HG03565 (cell line): Measurements from ENCODE around the gene SCNN1B.
"Not testable (repeated sequence)": the region's sequence is repeated elsewhere in the genome, so short reads cannot be mapped to it uniquely, and the experiment has no call there.

Source experiments
- ATAC-seq: cut with Tn5 transposase; IDR thresholded peaks from one replicate; pipeline ENCODE4 v1.9.1; 2021; ENCODE audit warnings: mild to moderate bottlenecking, moderate library complexity; ENCODE audit not compliant: unreplicated experiment

The SCNN1B gene

DNA sequence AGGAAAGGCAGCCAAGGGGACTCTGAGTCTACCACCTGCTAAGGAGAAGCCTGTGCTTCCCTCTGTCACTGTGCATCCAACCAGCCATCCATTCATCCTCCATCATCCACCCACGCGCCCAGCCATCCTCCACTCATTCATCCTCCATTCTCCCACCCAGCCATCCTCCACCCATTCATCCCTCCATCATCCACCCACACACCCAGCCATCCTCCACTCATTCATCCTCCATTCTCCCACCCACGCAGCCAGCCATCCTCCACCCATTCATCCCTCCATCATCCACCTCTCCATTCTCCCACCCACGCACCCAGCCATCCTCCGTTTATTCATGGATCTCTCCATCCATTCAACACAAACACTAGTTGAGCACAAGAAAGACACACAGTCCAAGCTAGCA lies 76.8 kb downstream of the SCNN1B start:
- no peak for ATAC-seq

DNA sequence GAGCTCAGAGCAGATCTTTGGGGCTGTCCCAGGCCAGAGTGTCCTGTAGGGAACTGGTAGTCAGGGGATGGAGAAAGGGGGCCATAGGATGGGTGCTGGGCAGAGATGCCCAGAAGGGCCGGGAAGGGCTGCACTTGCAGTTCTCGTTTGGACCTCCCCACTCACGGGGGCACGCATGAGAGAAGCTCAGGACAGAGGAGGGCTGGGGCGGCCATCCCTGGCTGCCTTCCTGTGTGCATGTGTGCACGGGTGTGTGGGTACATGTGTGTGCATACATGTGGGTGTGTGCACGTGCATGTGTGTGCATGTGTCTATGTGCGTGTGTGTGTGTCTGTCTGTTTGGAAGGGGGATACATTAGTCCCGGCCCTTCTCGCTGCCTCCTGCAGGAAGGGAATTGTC lies 77.6 kb downstream of the SCNN1B start:
- ATAC-seq: no peak

DNA sequence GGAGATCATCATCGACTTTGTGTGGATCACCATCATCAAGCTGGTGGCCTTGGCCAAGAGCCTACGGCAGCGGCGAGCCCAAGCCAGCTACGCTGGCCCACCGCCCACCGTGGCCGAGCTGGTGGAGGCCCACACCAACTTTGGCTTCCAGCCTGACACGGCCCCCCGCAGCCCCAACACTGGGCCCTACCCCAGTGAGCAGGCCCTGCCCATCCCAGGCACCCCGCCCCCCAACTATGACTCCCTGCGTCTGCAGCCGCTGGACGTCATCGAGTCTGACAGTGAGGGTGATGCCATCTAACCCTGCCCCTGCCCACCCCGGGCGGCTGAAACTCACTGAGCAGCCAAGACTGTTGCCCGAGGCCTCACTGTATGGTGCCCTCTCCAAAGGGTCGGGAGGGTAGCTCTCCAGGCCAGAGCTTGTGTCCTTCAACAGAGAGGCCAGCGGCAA lies 78.4 kb downstream of the SCNN1B start:
- no peak for ATAC-seq

DNA sequence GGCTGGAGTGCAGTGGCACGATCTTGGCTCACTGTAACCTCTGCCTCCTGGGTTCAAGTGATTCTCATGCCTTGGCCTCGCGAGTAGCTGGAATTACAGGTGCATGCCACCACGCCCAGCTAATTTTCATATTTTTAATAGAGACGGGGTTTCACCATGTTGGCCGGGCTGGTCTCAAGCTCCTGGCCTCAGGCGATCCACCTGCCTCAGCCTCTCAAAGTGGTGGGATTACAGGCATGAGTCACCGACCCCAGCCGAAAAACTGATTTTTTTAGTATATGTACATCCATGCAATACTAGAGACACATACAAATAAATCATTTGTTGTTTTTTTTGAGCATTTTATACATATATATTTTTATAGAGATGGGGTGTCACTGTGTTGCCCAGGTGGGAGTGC lies 79.6 kb downstream of the SCNN1B start:
- not testable (repeated sequence) for ATAC-seq

DNA sequence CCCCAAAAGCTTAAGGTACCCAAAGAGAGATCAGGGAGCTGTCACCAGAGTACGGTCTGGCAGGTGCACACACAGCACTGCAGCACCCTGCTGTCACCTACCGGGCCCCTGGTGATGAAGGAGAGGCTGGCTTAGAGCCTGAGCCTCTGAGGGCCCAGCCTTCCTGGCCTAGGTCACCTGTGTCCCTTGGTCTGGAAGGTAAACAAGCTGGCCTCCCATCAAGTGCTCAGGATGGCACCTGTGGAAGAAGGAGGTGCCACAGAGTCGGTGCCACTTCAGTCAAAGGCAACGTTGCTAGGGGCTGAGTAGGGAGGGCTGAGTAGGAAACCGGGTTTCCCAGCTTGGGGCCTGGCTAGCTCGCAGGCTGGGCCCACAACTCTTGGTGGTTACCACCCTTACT lies 80.2 kb downstream of the SCNN1B start:
- ATAC-seq: no peak

DNA sequence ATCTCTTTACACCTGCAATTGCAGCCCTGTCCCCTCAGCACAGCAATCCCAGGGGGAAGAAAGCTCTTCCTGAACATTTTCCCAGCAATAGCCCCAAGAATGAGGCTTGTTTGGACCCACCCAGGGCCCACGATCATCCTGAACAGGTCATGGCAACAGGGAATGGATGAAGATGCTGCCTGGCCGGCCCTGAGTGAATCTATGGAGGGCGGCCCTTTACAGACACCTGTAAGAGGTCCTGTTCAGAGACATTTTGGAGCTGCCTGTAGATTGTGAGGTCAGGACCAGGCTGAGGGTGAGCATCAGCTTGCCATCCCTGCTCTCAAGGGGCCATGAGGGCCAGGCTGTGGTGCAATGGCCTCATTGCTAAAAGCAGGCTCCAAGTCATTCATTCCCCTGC lies 81.8 kb downstream of the SCNN1B start:
- no peak for ATAC-seq

DNA sequence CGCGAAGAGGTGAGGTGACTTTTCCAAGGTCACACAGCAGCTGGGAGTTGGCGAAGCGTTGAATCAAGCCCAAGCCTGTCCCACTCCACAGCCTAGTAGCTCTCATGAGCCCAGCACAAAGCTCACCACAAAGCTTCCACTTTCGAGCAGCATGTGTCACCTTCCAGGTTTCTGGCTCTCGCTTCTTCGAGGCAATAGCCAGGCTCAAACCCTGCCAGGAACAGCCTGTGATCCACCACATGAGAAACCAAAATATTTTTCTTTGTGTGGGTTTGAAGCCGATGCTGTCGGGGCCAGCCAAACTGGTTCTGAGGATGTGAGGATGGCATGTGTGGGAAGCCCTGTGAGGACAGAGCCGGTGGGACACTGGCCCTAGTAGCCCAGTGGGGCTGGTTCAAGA lies 82.8 kb downstream of the SCNN1B start:
- no peak for ATAC-seq

DNA sequence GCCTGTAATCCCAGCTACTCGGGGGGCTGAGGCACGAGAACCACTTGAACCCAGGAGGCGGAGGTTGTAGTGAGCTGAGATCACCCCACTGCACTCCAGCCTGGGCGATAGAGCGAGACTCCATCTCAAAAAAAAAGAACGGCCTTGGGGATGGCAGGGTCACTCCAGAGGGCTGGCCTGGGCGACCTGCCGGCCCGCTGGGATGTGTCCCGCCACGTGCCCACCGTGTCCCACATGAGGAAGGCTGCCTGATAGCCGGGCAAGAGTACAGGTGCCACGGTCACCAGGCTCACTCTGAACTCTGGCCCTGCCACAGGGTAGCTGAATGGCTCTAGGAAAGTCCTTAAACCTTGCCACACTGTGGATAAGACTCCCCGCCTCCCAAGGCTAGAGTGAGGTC lies 83.3 kb downstream of the SCNN1B start:
- no peak for ATAC-seq

DNA sequence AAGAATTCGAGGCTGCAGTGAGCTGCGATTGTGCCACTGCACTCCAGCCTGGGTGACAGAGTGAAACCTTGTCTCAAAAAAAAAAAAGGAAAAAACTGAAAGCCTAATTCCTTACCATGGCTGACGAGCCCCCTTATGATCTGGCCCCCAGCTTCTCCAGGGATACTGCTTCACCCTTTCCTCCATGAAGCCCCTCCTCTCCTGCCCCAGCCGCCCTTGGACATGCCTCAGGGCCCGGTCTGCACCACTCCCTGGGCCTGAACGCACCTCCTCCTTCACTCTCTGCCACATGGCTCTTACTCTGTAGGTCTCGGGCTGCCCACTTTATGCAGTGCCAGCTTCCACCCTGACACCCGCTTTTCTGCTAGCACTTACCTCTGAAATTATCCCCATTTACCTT lies 85.6 kb downstream of the SCNN1B start:
- ATAC-seq: no peak

DNA sequence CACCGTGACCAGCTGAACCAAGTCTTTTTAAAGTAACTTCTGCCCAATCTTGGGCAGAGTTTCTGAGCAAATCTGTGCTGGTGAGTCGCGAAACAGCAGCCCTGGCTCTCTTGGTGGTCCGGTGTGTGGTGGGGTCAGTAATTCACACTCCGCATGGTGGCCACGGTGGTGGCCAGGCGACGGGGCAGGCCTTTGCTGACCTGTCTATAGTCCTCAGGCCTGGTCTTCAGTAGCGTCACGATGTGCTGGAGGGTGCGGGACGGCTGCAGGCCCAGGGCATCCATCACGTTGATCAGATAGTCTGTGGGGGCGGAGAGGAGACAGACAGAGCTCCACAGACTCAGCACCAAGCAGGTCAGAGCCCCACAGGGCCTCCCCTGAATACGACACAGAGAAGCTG lies 86.7 kb downstream of the SCNN1B start:
- ATAC-seq: no peak

DNA sequence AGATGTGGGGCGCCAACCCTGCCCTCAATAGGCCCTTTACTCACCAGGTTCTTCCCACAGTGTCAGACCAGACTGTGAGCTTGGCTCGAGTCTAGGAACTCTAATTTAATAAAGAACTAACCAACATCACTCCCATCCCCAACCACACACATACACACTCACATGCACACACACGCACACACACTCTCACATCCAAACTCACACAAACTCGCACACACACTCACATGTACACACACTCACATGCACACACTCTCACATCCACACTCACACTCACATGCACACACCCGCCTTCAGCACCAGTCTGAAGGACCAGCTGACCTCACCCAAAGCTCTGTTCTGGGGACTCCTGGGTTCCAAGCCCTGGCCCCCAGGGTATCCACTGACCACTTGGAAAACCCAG lies 87.1 kb downstream of the SCNN1B start:
- no peak for ATAC-seq

DNA sequence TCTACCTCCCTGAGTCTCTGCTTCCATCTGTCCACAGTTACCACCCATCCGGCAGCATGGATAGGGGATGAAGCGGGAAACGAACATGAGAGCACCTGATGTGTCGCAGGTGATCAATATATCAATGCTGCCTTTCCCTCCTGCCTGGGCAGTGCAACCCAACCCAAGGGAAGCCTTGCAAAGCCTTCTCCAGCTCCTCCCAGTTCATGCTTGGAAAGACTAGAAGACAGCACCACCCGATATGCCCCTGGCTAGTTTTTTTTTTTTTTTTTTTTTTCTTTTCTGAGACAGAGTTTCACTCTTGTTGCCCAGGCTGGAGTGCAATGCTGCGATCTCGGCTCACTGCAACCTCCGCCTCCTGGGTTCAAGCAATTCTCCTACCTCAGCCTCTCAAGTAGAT lies 87.8 kb downstream of the SCNN1B start:
- ATAC-seq: not testable (repeated sequence)

DNA sequence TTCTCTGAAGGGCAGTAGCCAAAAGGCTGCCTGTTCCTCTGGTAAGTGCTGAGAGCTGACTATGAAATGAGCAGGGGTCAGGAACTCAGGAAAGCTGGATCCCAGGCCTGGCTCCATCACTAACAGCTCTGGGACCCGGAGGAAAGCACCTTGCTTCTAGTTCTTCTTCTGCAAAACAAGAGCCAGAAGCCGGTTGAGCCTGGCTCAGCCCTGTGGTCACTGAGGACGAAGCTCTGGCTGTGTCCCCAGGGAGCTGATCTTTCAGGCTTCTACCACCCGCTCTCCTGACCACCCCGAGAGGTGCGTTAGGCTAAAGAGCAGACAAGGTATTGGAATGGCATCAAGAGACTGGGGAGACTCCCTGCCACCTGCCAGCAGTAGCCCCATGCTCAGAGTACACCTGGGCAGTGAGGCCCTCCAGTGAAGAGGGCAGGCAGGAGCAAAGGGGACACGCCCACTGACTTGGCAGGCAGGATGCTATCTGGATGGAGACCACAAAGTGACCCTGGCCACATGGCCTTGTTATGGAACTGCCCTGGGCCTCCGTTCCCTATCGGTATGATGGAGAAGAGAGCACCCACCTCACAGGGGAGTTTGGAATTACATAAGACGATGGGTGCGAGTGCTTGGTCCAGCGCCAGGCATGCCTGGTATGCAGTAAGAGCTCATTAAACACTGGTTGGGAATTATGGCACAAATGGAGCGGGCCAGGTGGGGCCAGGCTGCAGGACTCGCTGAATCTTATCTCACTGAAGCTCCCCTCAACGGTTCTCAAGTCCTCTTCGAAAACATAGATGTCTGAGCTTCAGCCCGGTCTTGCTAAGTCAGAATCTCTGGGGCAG lies 89.5 kb downstream of the SCNN1B start:
- no peak for ATAC-seq

DNA sequence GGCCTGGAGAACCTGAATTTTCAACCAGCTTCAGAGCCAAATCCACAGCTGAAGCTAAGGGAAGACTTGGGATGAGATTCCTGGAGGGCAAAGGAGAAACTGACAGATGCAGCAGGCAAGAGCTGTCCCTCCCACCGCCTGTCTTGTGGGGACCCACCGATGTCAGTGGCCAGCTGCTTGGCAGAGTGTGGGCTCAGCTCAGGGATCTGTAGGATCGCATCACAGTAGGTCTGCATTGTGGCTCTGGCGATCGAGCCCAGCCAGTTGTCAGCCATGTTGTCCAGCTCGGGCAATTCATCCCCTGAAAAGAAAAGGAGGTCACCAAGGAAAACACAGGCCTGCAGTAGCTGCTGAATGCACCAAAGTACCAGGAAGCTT lies 90.1 kb downstream of the SCNN1B start:
- ATAC-seq: no peak

DNA sequence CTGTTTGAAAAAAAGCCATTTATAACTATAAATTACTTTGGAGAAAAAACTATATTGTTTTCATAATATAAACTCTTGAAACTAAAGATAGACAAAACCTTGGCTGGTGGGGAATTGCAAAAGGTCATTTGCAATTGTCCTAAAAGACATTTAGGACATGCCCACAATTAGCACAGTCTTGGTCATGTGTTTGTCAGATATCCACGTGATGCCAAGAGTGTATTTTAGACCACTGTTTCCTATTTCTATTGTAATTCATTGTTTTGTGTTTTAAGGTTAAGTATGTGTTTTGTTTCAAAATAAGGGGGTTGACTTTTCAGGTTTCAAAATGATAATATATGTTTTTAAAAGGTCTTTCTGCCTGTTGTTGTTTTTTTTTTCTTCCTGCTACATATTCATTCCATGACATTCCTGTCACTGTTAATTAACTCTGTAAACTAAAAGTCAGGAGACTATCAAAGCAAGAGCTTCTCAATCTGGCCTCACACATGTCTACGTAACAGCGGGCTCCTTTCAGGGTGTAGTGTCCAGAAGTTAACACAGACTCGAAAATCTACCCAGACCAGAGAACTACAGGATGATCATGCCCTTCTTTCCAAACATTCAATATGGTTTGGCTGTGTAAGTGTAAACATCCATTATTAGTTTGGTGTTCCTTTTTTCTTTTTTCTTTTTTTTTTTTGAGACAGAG lies 92.2 kb downstream of the SCNN1B start:
- ATAC-seq: no peak

DNA sequence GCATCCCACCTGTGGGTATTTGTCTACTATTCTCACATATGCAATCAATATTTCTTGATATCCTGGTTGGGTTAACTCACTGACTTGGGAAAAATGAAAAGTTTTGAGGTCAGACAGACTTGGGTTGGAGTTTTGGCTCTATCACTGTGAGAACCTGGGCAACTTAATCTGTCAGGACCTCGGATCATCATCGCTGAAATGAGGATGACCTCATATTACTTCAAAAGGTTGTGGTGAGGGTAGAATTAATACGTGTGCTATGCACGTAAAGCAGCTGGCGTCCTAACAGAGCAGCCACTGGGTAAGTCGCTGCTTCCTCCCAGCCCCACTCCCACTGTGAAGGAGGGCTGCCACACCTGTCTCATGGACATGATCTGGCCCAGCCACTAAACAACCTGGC lies 93.6 kb downstream of the SCNN1B start:
- ATAC-seq: no peak

DNA sequence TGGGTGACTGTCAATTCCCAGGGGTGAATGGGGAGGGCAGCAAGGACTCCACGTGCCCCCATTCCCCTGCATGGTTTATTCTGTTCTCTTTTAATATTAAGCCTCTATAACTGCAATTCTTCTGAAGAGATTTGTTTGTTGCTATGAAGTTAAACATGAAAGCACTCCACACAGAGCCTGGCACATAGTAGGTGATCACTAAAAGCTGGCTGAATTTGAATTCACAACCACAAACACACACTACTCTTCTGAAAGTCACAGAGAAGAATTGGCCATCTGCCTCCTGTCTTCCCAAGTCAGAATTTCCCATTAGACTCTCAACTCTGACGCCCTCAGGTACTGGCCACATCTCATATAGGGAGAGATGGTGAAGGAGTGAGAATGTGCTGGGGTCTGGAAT lies 95.4 kb downstream of the SCNN1B start:
- no peak for ATAC-seq

DNA sequence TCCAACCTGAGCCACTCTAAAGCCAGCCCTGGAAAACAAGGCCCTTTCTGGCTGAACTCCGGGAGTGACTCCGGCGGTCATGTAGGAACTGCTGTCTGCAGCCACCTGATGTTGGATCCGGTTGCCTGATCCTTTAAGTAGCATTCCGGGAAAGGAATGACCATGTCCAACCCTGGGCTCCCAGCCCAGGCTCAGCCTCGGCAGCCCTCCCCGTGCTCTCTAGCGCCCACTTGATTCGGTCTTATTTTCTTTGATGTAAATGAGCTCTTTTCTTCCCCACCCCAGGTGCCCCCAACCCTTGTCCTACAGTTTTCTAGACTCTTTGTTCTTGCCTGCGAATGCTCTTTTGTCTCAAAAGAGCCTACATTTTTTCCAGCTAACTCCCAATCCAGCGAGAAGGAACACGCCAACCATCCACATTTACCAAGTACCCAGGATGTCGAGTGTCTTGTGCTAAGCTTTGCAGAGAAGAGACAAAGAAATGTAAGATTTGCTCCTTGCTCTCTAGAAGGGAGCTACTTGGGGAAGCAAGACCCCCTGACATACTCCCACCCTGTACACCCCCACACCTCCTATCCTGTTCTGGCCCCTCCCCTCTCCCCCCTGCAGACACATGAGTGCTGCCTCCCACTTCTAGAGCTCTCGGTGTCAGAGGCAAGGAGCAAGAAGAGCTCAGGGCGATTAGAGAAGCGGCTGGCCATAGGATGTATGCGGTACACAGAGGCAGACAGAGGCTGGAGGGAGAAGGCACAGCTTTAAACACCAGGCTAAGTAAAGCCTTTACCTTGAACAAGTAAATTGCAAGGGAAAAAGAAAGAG lies 97.1 kb downstream of the SCNN1B start:
- no peak for ATAC-seq

DNA sequence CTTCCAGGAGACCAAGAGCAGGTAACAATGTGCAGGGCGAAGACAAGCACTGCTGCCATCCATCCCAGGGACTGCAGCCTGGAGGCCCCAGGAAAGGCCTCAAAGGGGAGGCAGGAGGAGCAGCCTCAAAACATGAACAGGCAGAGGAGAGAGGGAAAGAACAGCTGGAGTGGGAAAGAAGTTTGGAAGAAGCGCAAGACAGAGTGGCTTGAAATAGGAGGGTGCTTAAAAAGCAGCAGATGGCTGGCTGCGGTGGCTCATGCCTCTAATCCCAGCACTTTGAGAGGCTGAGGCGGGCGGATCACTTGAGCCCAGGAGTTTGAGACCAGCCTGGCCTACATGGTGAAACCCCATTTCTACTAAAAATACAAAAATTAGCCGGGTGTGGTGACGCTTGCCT lies 98.3 kb downstream of the SCNN1B start:
- ATAC-seq: not testable (repeated sequence)

DNA sequence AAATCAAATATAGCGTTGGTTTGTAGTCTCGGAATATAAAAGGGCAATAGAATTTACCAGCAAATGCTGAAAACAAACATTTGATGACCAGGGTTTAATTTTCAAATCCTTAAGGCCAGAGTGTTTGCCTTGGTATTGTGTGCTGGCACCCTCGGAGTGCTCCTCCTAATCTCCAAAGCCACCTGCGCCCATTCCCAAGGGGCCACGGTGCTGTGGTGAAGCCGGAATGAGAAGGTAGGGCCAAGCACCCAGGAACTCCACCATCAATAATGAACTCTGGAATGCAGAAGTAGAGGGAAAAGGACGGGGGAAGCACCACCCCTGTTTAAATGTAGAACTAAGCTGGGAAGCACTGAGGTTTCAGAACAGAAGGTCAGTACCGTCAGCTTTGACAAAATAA lies 99.0 kb downstream of the SCNN1B start:
- ATAC-seq: no peak

DNA sequence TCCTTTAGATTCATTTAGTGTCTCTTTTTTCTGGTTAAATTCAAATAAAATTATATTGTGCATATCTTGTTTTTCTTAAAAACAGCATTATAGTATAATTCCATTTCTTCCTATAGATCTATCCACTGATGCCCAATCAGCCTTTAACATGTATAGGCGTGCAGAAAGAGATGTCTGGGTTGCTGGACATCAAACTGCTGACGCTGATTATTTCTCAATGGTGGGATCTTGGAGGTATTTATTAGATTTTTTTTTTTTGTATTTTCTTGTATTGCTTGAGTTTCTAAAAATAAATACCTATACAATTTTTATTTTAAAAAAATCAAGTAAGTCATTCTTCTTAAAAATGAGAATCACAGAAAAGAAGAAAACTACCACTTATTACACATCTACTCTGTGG lies 100.0 kb downstream of the SCNN1B start:
- no peak for ATAC-seq

DNA sequence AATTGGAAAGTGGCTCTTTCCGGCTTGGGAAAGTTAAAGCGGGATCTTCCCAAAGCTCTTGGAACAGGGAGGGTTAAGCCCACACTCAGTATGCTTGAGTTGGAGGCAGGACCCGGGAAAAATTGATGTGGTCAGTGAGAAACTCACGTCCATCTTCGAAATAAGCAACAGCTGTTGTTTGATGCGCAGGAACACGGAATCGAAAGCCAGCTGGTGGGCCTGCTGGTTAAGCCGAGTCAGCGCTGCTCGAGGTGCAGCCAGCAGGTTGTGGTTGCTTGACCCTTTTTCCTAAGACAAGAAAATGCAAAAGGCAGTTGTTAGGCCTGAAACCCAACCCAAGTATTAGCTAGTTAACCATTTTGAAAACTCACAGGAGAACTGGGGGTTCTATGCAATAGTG lies 101.4 kb downstream of the SCNN1B start:
- no peak for ATAC-seq
